Neuronal stem cell (in vitro differentiated cells): ENCODE measurements around the gene RNF187.

Experiments
- DNase-seq: peaks from one replicate; pipeline ENCODE4 v3.0.0-alpha.2; 2013; ENCODE audit warnings: low spot score
- H2AFZ ChIP-seq: one replicate; pipeline ENCODE4 v1.6.1; 2013; ENCODE audit warnings: mild to moderate bottlenecking, low read length, inconsistent platforms
- H2AK5ac ChIP-seq: 2 replicates; pipeline ENCODE4 v1.6.1; 2013; ENCODE audit warnings: low read depth, mild to moderate bottlenecking, inconsistent platforms, low read length, moderate library complexity, mixed read lengths
- H2BK120ac ChIP-seq: 2 replicates; pipeline ENCODE4 v1.6.1; 2013; ENCODE audit warnings: low read depth, mild to moderate bottlenecking, inconsistent platforms, low read length, moderate library complexity, mixed read lengths
- H2BK12ac ChIP-seq: one replicate; pipeline ENCODE4 v1.6.1; 2013; ENCODE audit warnings: low read length, inconsistent platforms
- H2BK15ac ChIP-seq: 2 replicates; pipeline ENCODE4 v1.6.1; 2013; ENCODE audit warnings: mild to moderate bottlenecking, low read length, inconsistent platforms, mixed read lengths
- H2BK5ac ChIP-seq: one replicate; pipeline ENCODE4 v1.6.1; 2013; ENCODE audit warnings: inconsistent platforms, mild to moderate bottlenecking, low read length, moderate library complexity
- H3K14ac ChIP-seq: one replicate; pipeline ENCODE4 v1.6.1; 2013; ENCODE audit warnings: low read length, inconsistent platforms
- H3K18ac ChIP-seq: 2 replicates; pipeline ENCODE4 v1.6.1; 2013; ENCODE audit warnings: low read length, inconsistent platforms
- H3K23ac ChIP-seq: 2 replicates; pipeline ENCODE4 v1.6.1; 2013; ENCODE audit warnings: low read depth, mild to moderate bottlenecking, mixed read lengths, low read length, inconsistent platforms; ENCODE audit not compliant: poor library complexity
- H3K27ac ChIP-seq: replicated peaks from 3 replicates; pipeline ENCODE4 v1.5.1; 2013; ENCODE audit warnings: low read length, inconsistent platforms
- H3K27me3 ChIP-seq, 3 experiments: 2 replicates each; pipeline ENCODE4 v1.6.1; 2013; ENCODE audit warnings: low read length in 3 of 3, mild to moderate bottlenecking in 2 of 3, inconsistent platforms in 1 of 3, low read depth in 1 of 3, mixed read lengths in 1 of 3, moderate library complexity in 1 of 3; ENCODE audit not compliant: control insufficient read depth in 3 of 3, insufficient read depth in 3 of 3
- H3K36me3 ChIP-seq, 2 donors: replicated peaks in 1 of 2; 2 replicates each; pipeline ENCODE4 v1.6.1; 2013; ENCODE audit warnings: low read length in 2 of 2; ENCODE audit not compliant: control insufficient read depth in 2 of 2, insufficient read depth in 2 of 2
- H3K4ac ChIP-seq: 2 replicates; pipeline ENCODE4 v1.6.1; 2013; ENCODE audit warnings: inconsistent platforms, mild to moderate bottlenecking, low read length, moderate library complexity
- H3K4me1 ChIP-seq, 2 donors: 1 replicate in 1 of 2; 2 replicates in 1 of 2; pipeline ENCODE4 v1.6.1; 2013; ENCODE audit warnings: low read length in 2 of 2, low read depth in 1 of 2; ENCODE audit not compliant: control insufficient read depth in 2 of 2, insufficient read depth in 1 of 2
- H3K4me2 ChIP-seq: one replicate; pipeline ENCODE4 v1.6.1; 2013; ENCODE audit warnings: mild to moderate bottlenecking, low read length, inconsistent platforms; ENCODE audit not compliant: insufficient read depth, poor library complexity, severe bottlenecking
- H3K4me3 ChIP-seq, 2 donors: 2 replicates each; pipeline ENCODE4 v1.5.1; 2013; ENCODE audit warnings: low read length in 2 of 2, mild to moderate bottlenecking in 2 of 2, inconsistent platforms in 1 of 2, moderate library complexity in 1 of 2
- H3K79me1 ChIP-seq: one replicate; pipeline ENCODE4 v1.6.1; 2013; ENCODE audit warnings: low read depth, mild to moderate bottlenecking, inconsistent platforms, low read length, moderate library complexity
- H3K9ac ChIP-seq: one replicate; pipeline ENCODE4 v1.6.1; 2013; ENCODE audit warnings: mild to moderate bottlenecking, low read depth, low read length, inconsistent platforms; ENCODE audit not compliant: poor library complexity
- H3K9me3 ChIP-seq, 2 donors: replicated peaks in 1 of 2; 2 replicates each; pipeline versions ENCODE3 to v1.6.1; 2013; ENCODE audit warnings: low read length in 2 of 2, mild to moderate bottlenecking in 2 of 2, inconsistent platforms in 1 of 2, low read depth in 1 of 2, mixed read lengths in 1 of 2, moderate library complexity in 1 of 2; ENCODE audit not compliant: control insufficient read depth in 2 of 2, insufficient read depth in 1 of 2
- H4K8ac ChIP-seq: one replicate; pipeline ENCODE4 v1.6.1; 2013; ENCODE audit warnings: low read depth, mild to moderate bottlenecking, inconsistent platforms, low read length, moderate library complexity
- H4K91ac ChIP-seq: one replicate; pipeline ENCODE4 v1.6.1; 2013; ENCODE audit warnings: low read length, low read depth, mild to moderate bottlenecking, inconsistent platforms; ENCODE audit not compliant: poor library complexity
- WGBS, 2 donors: extraction: QIAGEN DNeasy Blood & Tissue Kit; methylation state at CpG; one replicate each; pipeline ENCODE4 v1.1.7; 2013; ENCODE audit warnings: missing lambda C conversion rate in 2 of 2, mixed read lengths in 1 of 2; ENCODE audit not compliant: insufficient read length in 2 of 2, insufficient replicate concordance in 1 of 2; ENCODE audit errors: extremely low coverage in 2 of 2; 5-methylcytosine and 5-hydroxymethylcytosine counted together

RNF187 gene

DNA sequence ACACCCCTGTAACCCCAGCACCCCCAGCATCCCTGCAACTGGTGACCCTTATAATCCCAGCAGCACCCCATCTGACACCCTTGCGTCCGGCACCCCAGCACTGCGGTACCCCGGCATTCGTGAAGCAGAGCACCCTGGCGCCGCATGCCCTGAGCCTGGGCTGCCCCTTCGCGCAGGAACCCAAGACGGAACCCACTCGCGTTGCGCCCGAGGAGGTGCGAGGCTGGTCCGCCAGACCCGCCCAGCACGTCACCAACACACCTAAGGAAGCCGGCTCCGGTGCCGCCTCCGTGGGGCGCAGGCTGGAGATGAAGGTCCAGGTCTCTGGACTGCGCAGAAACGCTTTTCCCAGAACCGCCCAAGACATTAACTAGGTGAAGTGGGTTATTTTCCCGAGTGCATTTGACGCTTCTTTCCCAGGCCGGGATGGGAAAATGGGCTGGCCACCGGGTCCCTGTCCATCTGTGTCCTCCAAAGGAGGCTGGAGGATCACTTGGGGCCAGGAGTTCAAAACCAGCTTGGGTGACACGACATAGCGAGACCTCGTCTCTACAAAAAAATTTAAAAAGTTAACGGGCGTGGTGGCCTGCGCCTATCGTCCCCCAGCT lies 15.9 kb upstream of the RNF187 start:
- H3K4me1 ChIP-seq = peaks cover 5 to 14% of the 10 kb centered on the region in 2 donors
- H4K91ac ChIP-seq = no peak overlapping the region
- no peak overlapping the region for H3K4me3 ChIP-seq
- H3K4ac ChIP-seq = no peak overlapping the region
- WGBS, 2 donors = no CpG with 5 or more reads among the region's 37 CpGs
- no peak overlapping the region for H3K9ac ChIP-seq
- H3K27me3 ChIP-seq = peaks cover 0 to 44% (median 2%) of the 10 kb centered on the region in 3 experiments
- no peak overlapping the region for H3K4me2 ChIP-seq
- peak overlapping the region; percentile 40 for H2AK5ac ChIP-seq
- no peak overlapping the region for H2BK5ac ChIP-seq
- no peak overlapping the region for H2AFZ ChIP-seq
- H3K18ac ChIP-seq = peak overlapping the region; percentile 13
- peak overlapping the region; percentile 56 for H2BK15ac ChIP-seq
- H3K23ac ChIP-seq = peak overlapping the region; percentile 86
- H2BK12ac ChIP-seq = no peak overlapping the region
- no peak for DNase-seq
- no peak overlapping the region for H3K14ac ChIP-seq
- H3K36me3 ChIP-seq = no peaks in the 10 kb centered on the region
- H3K27ac ChIP-seq = no peak overlapping the region
- no peak overlapping the region for H4K8ac ChIP-seq
- peak overlapping the region; percentile 7 for H2BK120ac ChIP-seq
- no peaks in the 10 kb centered on the region for H3K79me1 ChIP-seq
- no peaks in the 10 kb centered on the region for H3K9me3 ChIP-seq

- Histone ChIP-seq H4K8ac (no peak overlapping the region), H3K18ac (no peak overlapping the region), H3K4me3 (no peak overlapping the region), H3K27ac (no peak overlapping the region), H2BK12ac (no peak overlapping the region), H3K14ac (no peak overlapping the region), H3K36me3 (no peaks in the 10 kb centered on the region), H3K23ac (peak overlapping the region; percentile 14), H3K4me2 (no peak overlapping the region), H3K79me1 (no peaks in the 10 kb centered on the region), H3K9me3 (no peaks in the 10 kb centered on the region), H3K4ac (no peak overlapping the region), H4K91ac (no peak overlapping the region), H3K4me1 (peaks cover 5 to 14% of the 10 kb centered on the region in 2 donors), H2BK5ac (no peak overlapping the region), H2BK120ac (no peak overlapping the region), H2AFZ (no peak overlapping the region), H3K27me3 (peaks cover 0 to 39% (median 2%) of the 10 kb centered on the region in 3 experiments), H3K9ac (no peak overlapping the region), H2AK5ac (peak overlapping the region; percentile 40), H2BK15ac (no peak overlapping the region)
- no CpG with 5 or more reads among the region's 5 CpGs for WGBS, 2 donors
- no peak for DNase-seq
Observed at GRCh38 chr1:228471762-228472398, 15.3 kb upstream of the RNF187 start.

DNA sequence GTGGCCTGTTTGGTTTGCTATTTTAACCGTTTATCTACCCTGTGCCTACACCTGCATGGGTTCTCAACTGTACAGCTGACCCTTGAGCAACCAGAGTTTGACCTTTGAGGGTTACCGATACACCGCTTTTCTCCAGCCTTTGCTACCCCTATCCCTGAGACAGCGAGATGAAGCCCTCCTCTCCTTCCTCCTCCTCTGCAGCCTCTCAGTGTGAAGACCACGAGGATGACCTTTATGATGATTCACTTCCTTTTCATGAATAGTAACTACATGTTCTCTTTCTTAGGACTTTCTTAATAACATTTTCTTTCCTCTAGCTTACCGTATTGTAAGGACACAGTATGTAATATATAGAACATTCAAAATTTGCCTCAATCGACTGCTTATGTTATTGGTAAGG lies 14.5 kb upstream of the RNF187 start:
- Histone ChIP-seq H2BK5ac (no peak overlapping the region), H2BK120ac (no peak overlapping the region), H3K36me3 (no peaks in the 10 kb centered on the region), H2AFZ (no peak overlapping the region), H3K79me1 (no peaks in the 10 kb centered on the region), H3K4ac (no peak overlapping the region), H3K9me3 (no peaks in the 10 kb centered on the region), H3K4me1 (peaks cover 5 to 14% of the 10 kb centered on the region in 2 donors), H2BK12ac (no peak overlapping the region), H3K4me2 (no peak overlapping the region), H4K8ac (no peak overlapping the region), H3K9ac (no peak overlapping the region), H2AK5ac (no peak overlapping the region), H3K27ac (no peak overlapping the region), H3K14ac (no peak overlapping the region), H3K27me3 (peaks cover 0 to 33% (median 2%) of the 10 kb centered on the region in 3 experiments), H2BK15ac (no peak overlapping the region), H3K23ac (no peak overlapping the region), H4K91ac (no peak overlapping the region), H3K18ac (no peak overlapping the region), H3K4me3 (no peak overlapping the region)
- DNase-seq = no peak
- WGBS, 2 donors = no CpG with 5 or more reads among the region's 7 CpGs

- Histone ChIP-seq H2BK12ac (no peak overlapping the region), H3K9ac (no peak overlapping the region), H3K4ac (no peak overlapping the region), H2AK5ac (no peak overlapping the region), H4K8ac (no peak overlapping the region), H2BK5ac (no peak overlapping the region), H3K14ac (no peak overlapping the region), H2BK15ac (no peak overlapping the region), H3K27me3 (peaks cover 0 to 19% (median 5%) of the 10 kb centered on the region in 3 experiments), H3K27ac (no peak overlapping the region), H3K4me3 (no peak overlapping the region), H3K18ac (no peak overlapping the region), H2BK120ac (no peak overlapping the region), H3K4me1 (peaks cover 2 to 19% of the 10 kb centered on the region in 2 donors), H3K23ac (no peak overlapping the region), H3K79me1 (no peaks in the 10 kb centered on the region), H3K36me3 (no peaks in the 10 kb centered on the region), H4K91ac (no peak overlapping the region), H3K4me2 (no peak overlapping the region), H3K9me3 (no peaks in the 10 kb centered on the region), H2AFZ (no peak overlapping the region)
- WGBS, 2 donors = no CpG with 5 or more reads among the region's 3 CpGs
- DNase-seq = no peak
Observed at GRCh38 chr1:228474507-228474906, 12.7 kb upstream of the RNF187 start.
